ENCODE data around the gene SNX2. TPM values are rescaled to one million over a fixed set of nuclear protein-coding genes. Genes with fewer than 3 reads are reported as not detected.

The SNX2 gene
- total and polyA plus RNA-seq, 2 experiments from 2014 or later: 56.5 to 62.5 TPM

GRCh38 chr5:122874179-122874875, 99.4 kb downstream of the SNX2 start:
- H3K9me3 ChIP-seq (ENCODE audit: low read depth): no peaks in the 10 kb centered on the region
- H2AFZ ChIP-seq: no peak overlapping the region
- DNase-seq: no peak
- peaks cover 83% of the 10 kb centered on the region for H3K79me2 ChIP-seq (ENCODE audit: insufficient read depth)
- no peaks in the 10 kb centered on the region for H3K36me3 ChIP-seq (ENCODE audit: low read depth)
- peaks cover 25% of the 10 kb centered on the region for H3K4me1 ChIP-seq (ENCODE audit: insufficient read depth)
- H3K27me3 ChIP-seq (replicated peaks; ENCODE audit: insufficient read depth): no peaks in the 10 kb centered on the region
- 89 to 91% methylated on average over 4 of the region's 4 CpGs for WGBS, 2 experiments (ENCODE audit: low coverage in 1 of 2, low lambda C conversion rate in 2 of 2, missing lambda C conversion rate in 2 of 2)
- H3K4me2 ChIP-seq (ENCODE audit: unreplicated experiment): no peak overlapping the region
- H3K27ac ChIP-seq: no peak overlapping the region
- no peaks in the 10 kb centered on the region for H4K20me1 ChIP-seq (ENCODE audit: insufficient read depth)
- peaks cover 25% of the 10 kb centered on the region for H3F3A ChIP-seq (ENCODE audit: insufficient read depth)
- no peak overlapping the region for H3K9ac ChIP-seq
- H3K4me3 ChIP-seq: no peak overlapping the region
- H3K9me2 ChIP-seq (ENCODE audit: insufficient read depth): no peaks in the 10 kb centered on the region
- in situ Hi-C loops (cut with MboI): no loop called here
- TF ChIP-seq EZH2 (IDR thresholded peaks at IDR 0.05; ENCODE audit: insufficient read depth, poor library complexity, severe bottlenecking) (no peak), EZH2phosphoT487 (IDR thresholded peaks at IDR 0.05; ENCODE audit: insufficient read depth, low read depth) (no peak)

GRCh38 chr5:122877518-122877917, 102.6 kb downstream of the SNX2 start:
- H4K20me1 ChIP-seq (ENCODE audit: insufficient read depth): no peaks in the 10 kb centered on the region
- H3K79me2 ChIP-seq (ENCODE audit: insufficient read depth): peaks cover 94% of the 10 kb centered on the region
- 80 to 89% methylated on average over 2 of the region's 2 CpGs for WGBS, 2 experiments (ENCODE audit: low coverage in 1 of 2, low lambda C conversion rate in 2 of 2, missing lambda C conversion rate in 2 of 2)
- no peak overlapping the region for H3K9ac ChIP-seq
- no peaks in the 10 kb centered on the region for H3K9me2 ChIP-seq (ENCODE audit: insufficient read depth)
- no peaks in the 10 kb centered on the region for H3K27me3 ChIP-seq (replicated peaks; ENCODE audit: insufficient read depth)
- H3K9me3 ChIP-seq (ENCODE audit: low read depth): no peaks in the 10 kb centered on the region
- no peaks in the 10 kb centered on the region for H3K36me3 ChIP-seq (ENCODE audit: low read depth)
- H3K4me3 ChIP-seq: no peak overlapping the region
- H3K4me2 ChIP-seq (ENCODE audit: unreplicated experiment): no peak overlapping the region
- no peak for DNase-seq
- H3K4me1 ChIP-seq (ENCODE audit: insufficient read depth): peaks cover 3% of the 10 kb centered on the region
- no peak overlapping the region for H3K27ac ChIP-seq
- no peak for TF ChIP-seq EZH2 (IDR thresholded peaks at IDR 0.05; ENCODE audit: insufficient read depth, poor library complexity, severe bottlenecking)
- no peak for TF ChIP-seq EZH2phosphoT487 (IDR thresholded peaks at IDR 0.05; ENCODE audit: insufficient read depth, low read depth)
- in situ Hi-C loops (cut with MboI): no loop called here
- no peak overlapping the region for H2AFZ ChIP-seq
- 0 out of 2 replicates have a peak, but pooled peaks cover 2% of the 10 kb centered on the region for H3F3A ChIP-seq (ENCODE audit: insufficient read depth)

GRCh38 chr5:122879076-122879475, 104.2 kb downstream of the SNX2 start:
- in situ Hi-C loops (cut with MboI): no loop called here
- peaks cover 89% of the 10 kb centered on the region for H3K79me2 ChIP-seq (ENCODE audit: insufficient read depth)
- H3K9me3 ChIP-seq (ENCODE audit: low read depth): no peaks in the 10 kb centered on the region
- no peak overlapping the region for H2AFZ ChIP-seq
- H3K36me3 ChIP-seq (ENCODE audit: low read depth): no peaks in the 10 kb centered on the region
- DNase-seq: no peak
- H3K4me1 ChIP-seq (ENCODE audit: insufficient read depth): peaks cover 15% of the 10 kb centered on the region
- no peaks in the 10 kb centered on the region for H3K9me2 ChIP-seq (ENCODE audit: insufficient read depth)
- 98 to 100% methylated on average over 3 of the region's 3 CpGs for WGBS, 2 experiments (ENCODE audit: low coverage in 1 of 2, low lambda C conversion rate in 2 of 2, missing lambda C conversion rate in 2 of 2)
- no peak overlapping the region for H3K4me2 ChIP-seq (ENCODE audit: unreplicated experiment)
- TF ChIP-seq EZH2phosphoT487 (IDR thresholded peaks at IDR 0.05; ENCODE audit: insufficient read depth, low read depth): no peak
- TF ChIP-seq EZH2 (IDR thresholded peaks at IDR 0.05; ENCODE audit: insufficient read depth, poor library complexity, severe bottlenecking): no peak
- H4K20me1 ChIP-seq (ENCODE audit: insufficient read depth): no peaks in the 10 kb centered on the region
- 0 out of 2 replicates have a peak, but pooled peaks cover 8% of the 10 kb centered on the region for H3F3A ChIP-seq (ENCODE audit: insufficient read depth)
- H3K9ac ChIP-seq: no peak overlapping the region
- no peak overlapping the region for H3K27ac ChIP-seq
- H3K4me3 ChIP-seq: no peak overlapping the region
- H3K27me3 ChIP-seq (replicated peaks; ENCODE audit: insufficient read depth): no peaks in the 10 kb centered on the region

Other genes with a start within 250 kb of the SNX2 start
- gene SNX24, start 70.5 kb downstream of the SNX2 start, total RNA-seq (2014; rRNA removed; shearing (Covaris generic)): 20.8 and 25.7 TPM in 2 replicates
- 27.7 and 29.4 TPM in 2 replicates for gene SNX24, start 70.5 kb downstream of the SNX2 start, polyA plus RNA-seq (2016; fragmentation: Nextera tagmentation; extraction: Ambion mirVana)